Measurements from ENCODE around the gene ZNF618. TPM values are rescaled to one million over a fixed set of nuclear protein-coding genes. Genes with fewer than 3 reads are reported as not detected.

ZNF618 gene
- total RNA-seq, 1 experiment from 2014 or later: 4.2 TPM

DNA sequence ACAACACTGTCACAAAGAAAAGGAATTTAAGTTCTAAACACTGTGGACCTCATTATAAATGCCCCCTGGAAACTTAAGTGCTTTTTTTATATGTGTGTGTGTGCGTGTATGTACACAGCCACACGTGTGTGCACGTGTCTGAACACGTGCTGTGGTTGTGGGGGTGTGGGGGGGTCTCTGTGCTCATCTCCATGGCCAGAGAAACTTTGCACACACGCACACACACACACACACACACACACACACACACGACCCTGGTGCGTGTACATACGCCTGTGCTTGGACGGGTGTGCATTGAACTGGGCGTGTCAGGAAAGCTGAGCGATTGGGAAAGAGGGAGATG lies 174.1 kb downstream of the ZNF618 start:
- CTCF ChIA-PET: interaction anchor here (0.6 kb wide), 1 partner anchor 173 kb away, joined by 6 read pairs; no protein-coding TSS in a partner anchor
- Histone ChIP-seq H3K36me3 (ENCODE audit: low read depth, low read length) (no peaks in the 10 kb centered on the region; the same call in 1 of the 2 replicates), H2AFZ (ENCODE audit: low read length) (no peak overlapping the region), H3K27ac (ENCODE audit: low read length) (no peak overlapping the region), H3K4me1 (ENCODE audit: insufficient read depth, low read length) (peaks cover 10% of the 10 kb centered on the region; the same call in 1 of the 2 replicates), H3F3A (ENCODE audit: low read length, unreplicated experiment) (no peaks in the 10 kb centered on the region), H4K20me1 (ENCODE audit: low read length) (no peaks in the 10 kb centered on the region), H3K9me2 (replicated peaks; ENCODE audit: low read length) (no peaks in the 10 kb centered on the region), H3K9ac (ENCODE audit: low read length) (no peak overlapping the region), H3K27me3 (ENCODE audit: low read length) (no peaks in the 10 kb centered on the region), H3K79me2 (ENCODE audit: low read length) (no peaks in the 10 kb centered on the region), H3K4me2 (ENCODE audit: low read length) (no peak overlapping the region), H3K9me3 (ENCODE audit: low read length) (no peaks in the 10 kb centered on the region), H3K4me3 (ENCODE audit: low read length) (no peak overlapping the region)
- DNase-seq (no peak), ATAC-seq (no peak)
- intact Hi-C loops (cut with micrococcal nuclease): no loop called here
- no TSS peak for BruUV-seq (replicated peaks)
- POLR2A ChIA-PET (ENCODE audit: unreplicated experiment): no interaction called here
- TF ChIP-seq EZH2 (IDR thresholded peaks at IDR 0.05; ENCODE audit: low read length, unreplicated experiment) (no peak), EZH2phosphoT487 (IDR thresholded peaks at IDR 0.05; ENCODE audit: borderline replicate concordance, low read length) (no peak)
- TF ChIP-seq, protein P1, sequence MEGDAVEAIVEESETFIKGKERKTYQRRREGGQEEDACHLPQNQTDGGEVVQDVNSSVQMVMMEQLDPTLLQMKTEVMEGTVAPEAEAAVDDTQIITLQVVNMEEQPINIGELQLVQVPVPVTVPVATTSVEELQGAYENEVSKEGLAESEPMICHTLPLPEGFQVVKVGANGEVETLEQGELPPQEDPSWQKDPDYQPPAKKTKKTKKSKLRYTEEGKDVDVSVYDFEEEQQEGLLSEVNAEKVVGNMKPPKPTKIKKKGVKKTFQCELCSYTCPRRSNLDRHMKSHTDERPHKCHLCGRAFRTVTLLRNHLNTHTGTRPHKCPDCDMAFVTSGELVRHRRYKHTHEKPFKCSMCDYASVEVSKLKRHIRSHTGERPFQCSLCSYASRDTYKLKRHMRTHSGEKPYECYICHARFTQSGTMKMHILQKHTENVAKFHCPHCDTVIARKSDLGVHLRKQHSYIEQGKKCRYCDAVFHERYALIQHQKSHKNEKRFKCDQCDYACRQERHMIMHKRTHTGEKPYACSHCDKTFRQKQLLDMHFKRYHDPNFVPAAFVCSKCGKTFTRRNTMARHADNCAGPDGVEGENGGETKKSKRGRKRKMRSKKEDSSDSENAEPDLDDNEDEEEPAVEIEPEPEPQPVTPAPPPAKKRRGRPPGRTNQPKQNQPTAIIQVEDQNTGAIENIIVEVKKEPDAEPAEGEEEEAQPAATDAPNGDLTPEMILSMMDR (conservative IDR thresholded peaks at IDR 0.05; ENCODE audit: low read depth, low read length): no peak

DNA sequence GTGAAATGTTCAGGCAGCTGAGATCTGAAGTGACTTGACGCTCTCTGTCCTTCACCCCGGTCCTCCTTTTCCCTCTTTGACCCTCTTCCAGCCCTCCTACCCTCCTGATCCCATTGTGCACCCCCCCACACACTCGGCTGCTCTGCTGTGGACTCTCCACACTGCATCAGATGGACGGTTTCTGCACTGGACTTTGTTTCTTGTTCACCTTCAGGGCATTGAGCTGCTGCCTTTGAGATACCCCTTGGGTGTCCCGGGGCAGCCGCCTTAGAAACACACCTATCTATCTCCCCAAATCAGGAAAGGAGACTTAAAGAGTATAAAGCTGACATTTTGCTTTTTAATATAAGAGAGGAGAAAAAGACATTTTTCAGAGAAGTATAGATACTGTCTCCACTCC lies 174.5 kb downstream of the ZNF618 start:
- intact Hi-C loops (cut with micrococcal nuclease): no loop called here
- BruUV-seq (replicated peaks): no TSS peak

DNA sequence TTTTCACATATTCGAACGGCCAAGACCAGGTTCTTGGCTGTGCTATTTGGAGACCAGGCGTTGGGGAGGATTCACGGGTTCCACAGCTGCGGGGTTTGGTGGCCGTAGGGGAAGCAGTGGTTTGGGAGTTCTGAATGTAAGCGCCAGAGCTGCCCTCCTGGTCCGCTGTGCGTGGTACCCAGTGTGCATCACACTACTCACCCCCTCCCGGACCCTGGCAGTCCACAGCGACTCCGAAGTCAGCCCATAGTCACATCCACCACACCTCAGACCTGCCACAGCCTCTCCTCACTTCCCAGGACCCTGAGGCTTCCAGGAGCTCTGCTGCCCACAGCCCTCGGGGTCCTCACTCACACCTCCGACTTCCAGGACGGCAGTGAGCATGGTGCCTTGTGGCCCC lies 175.2 kb downstream of the ZNF618 start:
- TF ChIP-seq EZH2phosphoT487 (IDR thresholded peaks at IDR 0.05; ENCODE audit: borderline replicate concordance, low read length) (no peak), EZH2 (IDR thresholded peaks at IDR 0.05; ENCODE audit: low read length, unreplicated experiment) (no peak)
- TF ChIP-seq, protein P1 (conservative IDR thresholded peaks at IDR 0.05; ENCODE audit: low read depth, low read length): no peak
- CTCF ChIA-PET: no interaction called here
- POLR2A ChIA-PET (ENCODE audit: unreplicated experiment): no interaction called here
- BruUV-seq (replicated peaks): no TSS peak
- H3K27ac ChIP-seq (ENCODE audit: low read length): no peak overlapping the region
- DNase-seq (no peak), ATAC-seq (no peak)
- H3K9ac ChIP-seq (ENCODE audit: low read length): no peak overlapping the region
- peaks cover 10% of the 10 kb centered on the region; the same call in 1 of the 2 replicates for H3K4me1 ChIP-seq (ENCODE audit: insufficient read depth, low read length)
- no peaks in the 10 kb centered on the region; the same call in 1 of the 2 replicates for H3K36me3 ChIP-seq (ENCODE audit: low read depth, low read length)
- no peaks in the 10 kb centered on the region for H4K20me1 ChIP-seq (ENCODE audit: low read length)
- H3K27me3 ChIP-seq (ENCODE audit: low read length): no peaks in the 10 kb centered on the region
- H3K79me2 ChIP-seq (ENCODE audit: low read length): no peaks in the 10 kb centered on the region
- no peaks in the 10 kb centered on the region for H3K9me2 ChIP-seq (replicated peaks; ENCODE audit: low read length)
- no peaks in the 10 kb centered on the region for H3F3A ChIP-seq (ENCODE audit: low read length, unreplicated experiment)
- no peaks in the 10 kb centered on the region for H3K9me3 ChIP-seq (ENCODE audit: low read length)
- no peak overlapping the region for H2AFZ ChIP-seq (ENCODE audit: low read length)
- intact Hi-C loops (cut with micrococcal nuclease): no loop called here
- H3K4me2 ChIP-seq (ENCODE audit: low read length): no peak overlapping the region
- H3K4me3 ChIP-seq (ENCODE audit: low read length): no peak overlapping the region

More for the DNA sequence above, 174.5 kb downstream of the ZNF618 start:
- no peaks in the 10 kb centered on the region; the same call in 1 of the 2 replicates for H3K36me3 ChIP-seq (ENCODE audit: low read depth, low read length)
- H3K9ac ChIP-seq (ENCODE audit: low read length): no peak overlapping the region
- H3K27ac ChIP-seq (ENCODE audit: low read length): no peak overlapping the region
- H3K4me2 ChIP-seq (ENCODE audit: low read length): no peak overlapping the region
- no peak overlapping the region for H3K4me3 ChIP-seq (ENCODE audit: low read length)
- H3K9me3 ChIP-seq (ENCODE audit: low read length): no peaks in the 10 kb centered on the region
- H2AFZ ChIP-seq (ENCODE audit: low read length): no peak overlapping the region
- no peak for ATAC-seq
- H3K27me3 ChIP-seq (ENCODE audit: low read length): no peaks in the 10 kb centered on the region
- H3F3A ChIP-seq (ENCODE audit: low read length, unreplicated experiment): no peaks in the 10 kb centered on the region
- no peaks in the 10 kb centered on the region for H3K79me2 ChIP-seq (ENCODE audit: low read length)
- no peaks in the 10 kb centered on the region for H3K9me2 ChIP-seq (replicated peaks; ENCODE audit: low read length)
- CTCF ChIA-PET: interaction anchor here (0.6 kb wide), 1 partner anchor 174 kb away, joined by 6 read pairs; no protein-coding TSS in a partner anchor
- no peaks in the 10 kb centered on the region for H4K20me1 ChIP-seq (ENCODE audit: low read length)
- POLR2A ChIA-PET (ENCODE audit: unreplicated experiment): no interaction called here
- DNase-seq: no peak
- no peak for TF ChIP-seq EZH2 (IDR thresholded peaks at IDR 0.05; ENCODE audit: low read length, unreplicated experiment)
- no peak for TF ChIP-seq EZH2phosphoT487 (IDR thresholded peaks at IDR 0.05; ENCODE audit: borderline replicate concordance, low read length)
- TF ChIP-seq, protein P1 (conservative IDR thresholded peaks at IDR 0.05; ENCODE audit: low read depth, low read length): no peak
- peaks cover 10% of the 10 kb centered on the region; the same call in 1 of the 2 replicates for H3K4me1 ChIP-seq (ENCODE audit: insufficient read depth, low read length)

Measured in PC-3 (cell line).